ENCODE results near the gene TESMIN. TPM values are rescaled to one million over a fixed set of nuclear protein-coding genes. Genes with fewer than 3 reads are reported as not detected.

The TESMIN gene
- total and polyA plus RNA-seq, 2 of the 13 experiments (the other 11 are each of a cell fraction or from before 2014, with no cell fraction given): 0.15 to 0.45 TPM

DNA sequence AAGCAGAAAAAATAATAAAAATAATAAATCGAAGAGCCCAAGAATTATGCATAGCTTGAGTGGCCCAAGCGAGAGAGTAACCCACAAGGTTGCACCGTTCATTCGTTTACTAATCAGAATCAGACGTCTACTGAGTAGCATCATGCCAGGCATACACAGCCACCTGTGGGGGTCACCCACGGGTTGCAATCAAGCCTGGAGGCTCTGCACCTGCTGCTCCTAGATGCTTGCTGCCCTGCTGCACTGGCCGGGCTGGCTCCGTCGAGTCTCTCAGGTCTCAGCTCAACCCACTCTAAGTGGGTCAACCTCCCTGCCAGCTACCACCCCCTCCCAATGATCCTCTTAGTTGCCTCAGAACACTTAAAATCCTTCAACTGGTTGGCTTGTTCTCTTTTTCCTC, 2.0 kb upstream of the TESMIN start:
- Histone ChIP-seq H3K27me3 (ENCODE audit: control insufficient read depth in 1 of 2, insufficient read depth in 2 of 2, low read length in 2 of 2) (no peaks in the 10 kb centered on the region), H3K27ac (ENCODE audit: extremely low read length, insufficient read depth, low read length) (no peak overlapping the region), H2AFZ (ENCODE audit: low read length) (no peak overlapping the region), H3K4me3 (replicated peaks in 1 of 3; ENCODE audit: insufficient read depth in 1 of 3, low read depth in 2 of 3, low read length in 3 of 3) (no peak overlapping the region), H3K4me1 (ENCODE audit: insufficient read depth, low read length) (no peaks in the 10 kb centered on the region), H4K20me1 (ENCODE audit: insufficient read depth, low read length) (no peaks in the 10 kb centered on the region), H3K36me3 (replicated peaks in 1 of 2; ENCODE audit: control insufficient read depth in 1 of 2, insufficient read depth in 2 of 2, low read length in 2 of 2) (no peaks in the 10 kb centered on the region; a peak in 1 of 5 replicates), H3K9me3 (ENCODE audit: low read length) (no peaks in the 10 kb centered on the region), H3K4me2 (ENCODE audit: low read depth, low read length) (no peak overlapping the region), H3K79me2 (ENCODE audit: insufficient read depth, low read length) (no peaks in the 10 kb centered on the region), H3K9ac (ENCODE audit: insufficient read depth, low read depth, low read length) (no peak overlapping the region)
- in situ Hi-C loops (cut with HindIII; ENCODE audit: extremely low pct_ligation_motif_present, low pct_unique_long_range_greater_than_20kb): no loop called here
- FAIRE-seq: no peak
- TF ChIP-seq, protein P1, sequence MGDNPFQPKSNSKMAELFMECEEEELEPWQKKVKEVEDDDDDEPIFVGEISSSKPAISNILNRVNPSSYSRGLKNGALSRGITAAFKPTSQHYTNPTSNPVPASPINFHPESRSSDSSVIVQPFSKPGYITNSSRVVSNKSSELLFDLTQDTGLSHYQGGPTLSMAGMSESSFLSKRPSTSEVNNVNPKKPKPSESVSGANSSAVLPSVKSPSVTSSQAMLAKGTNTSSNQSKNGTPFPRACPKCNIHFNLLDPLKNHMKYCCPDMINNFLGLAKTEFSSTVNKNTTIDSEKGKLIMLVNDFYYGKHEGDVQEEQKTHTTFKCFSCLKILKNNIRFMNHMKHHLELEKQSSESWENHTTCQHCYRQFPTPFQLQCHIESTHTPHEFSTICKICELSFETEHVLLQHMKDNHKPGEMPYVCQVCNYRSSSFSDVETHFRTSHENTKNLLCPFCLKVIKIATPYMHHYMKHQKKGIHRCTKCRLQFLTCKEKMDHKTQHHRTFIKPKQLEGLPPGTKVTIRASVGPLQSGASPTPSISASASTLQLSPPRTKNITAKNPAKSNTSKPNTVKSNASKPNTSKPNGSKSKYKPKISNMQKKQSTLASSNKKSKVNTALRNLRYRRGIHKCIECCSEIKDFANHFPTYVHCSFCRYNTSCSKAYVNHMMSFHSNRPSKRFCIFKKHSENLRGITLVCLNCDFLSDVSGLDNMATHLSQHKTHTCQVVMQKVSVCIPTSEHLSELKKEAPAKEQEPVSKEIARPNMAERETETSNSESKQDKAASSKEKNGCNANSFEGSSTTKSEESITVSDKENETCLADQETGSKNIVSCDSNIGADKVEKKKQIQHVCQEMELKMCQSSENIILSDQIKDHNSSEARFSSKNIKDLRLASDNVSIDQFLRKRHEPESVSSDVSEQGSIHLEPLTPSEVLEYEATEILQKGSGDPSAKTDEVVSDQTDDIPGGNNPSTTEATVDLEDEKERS (CRISPR knock-in tag; IDR thresholded peaks at IDR 0.05): no peak
- TF ChIP-seq STAG1 (CRISPR knock-in tag; IDR thresholded peaks at IDR 0.05) (peak; percentile 37), IKZF5 (CRISPR knock-in tag; IDR thresholded peaks at IDR 0.05) (no peak), ZNF296 (CRISPR knock-in tag; conservative IDR thresholded peaks at IDR 0.05) (no peak)
- TF ChIP-seq, protein P2, sequence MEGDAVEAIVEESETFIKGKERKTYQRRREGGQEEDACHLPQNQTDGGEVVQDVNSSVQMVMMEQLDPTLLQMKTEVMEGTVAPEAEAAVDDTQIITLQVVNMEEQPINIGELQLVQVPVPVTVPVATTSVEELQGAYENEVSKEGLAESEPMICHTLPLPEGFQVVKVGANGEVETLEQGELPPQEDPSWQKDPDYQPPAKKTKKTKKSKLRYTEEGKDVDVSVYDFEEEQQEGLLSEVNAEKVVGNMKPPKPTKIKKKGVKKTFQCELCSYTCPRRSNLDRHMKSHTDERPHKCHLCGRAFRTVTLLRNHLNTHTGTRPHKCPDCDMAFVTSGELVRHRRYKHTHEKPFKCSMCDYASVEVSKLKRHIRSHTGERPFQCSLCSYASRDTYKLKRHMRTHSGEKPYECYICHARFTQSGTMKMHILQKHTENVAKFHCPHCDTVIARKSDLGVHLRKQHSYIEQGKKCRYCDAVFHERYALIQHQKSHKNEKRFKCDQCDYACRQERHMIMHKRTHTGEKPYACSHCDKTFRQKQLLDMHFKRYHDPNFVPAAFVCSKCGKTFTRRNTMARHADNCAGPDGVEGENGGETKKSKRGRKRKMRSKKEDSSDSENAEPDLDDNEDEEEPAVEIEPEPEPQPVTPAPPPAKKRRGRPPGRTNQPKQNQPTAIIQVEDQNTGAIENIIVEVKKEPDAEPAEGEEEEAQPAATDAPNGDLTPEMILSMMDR (CRISPR knock-in tag; IDR thresholded peaks at IDR 0.05): peak; percentile 28; the same call in 1 of the 2 replicates
- WGBS (ENCODE audit: low lambda C conversion rate): 70% methylated on average over 9 of the region's 9 CpGs
- no TSS peak for BruUV-seq (replicated peaks)
- POLR2A ChIA-PET: no interaction called here
- DNase-seq (ENCODE audit: low spot score): no peak
- CTCF ChIA-PET (ENCODE audit: low intra/inter-chr PET ratio, low total read pairs): no interaction called here
- intact Hi-C loops (cut with micrococcal nuclease; ENCODE audit: unreplicated experiment): no loop called here
- no peak; the same call in 2 of the 3 replicates for ATAC-seq

Data from HepG2 (cell line).